ENCODE results near the gene KRT15.

Gene KRT15

DNA sequence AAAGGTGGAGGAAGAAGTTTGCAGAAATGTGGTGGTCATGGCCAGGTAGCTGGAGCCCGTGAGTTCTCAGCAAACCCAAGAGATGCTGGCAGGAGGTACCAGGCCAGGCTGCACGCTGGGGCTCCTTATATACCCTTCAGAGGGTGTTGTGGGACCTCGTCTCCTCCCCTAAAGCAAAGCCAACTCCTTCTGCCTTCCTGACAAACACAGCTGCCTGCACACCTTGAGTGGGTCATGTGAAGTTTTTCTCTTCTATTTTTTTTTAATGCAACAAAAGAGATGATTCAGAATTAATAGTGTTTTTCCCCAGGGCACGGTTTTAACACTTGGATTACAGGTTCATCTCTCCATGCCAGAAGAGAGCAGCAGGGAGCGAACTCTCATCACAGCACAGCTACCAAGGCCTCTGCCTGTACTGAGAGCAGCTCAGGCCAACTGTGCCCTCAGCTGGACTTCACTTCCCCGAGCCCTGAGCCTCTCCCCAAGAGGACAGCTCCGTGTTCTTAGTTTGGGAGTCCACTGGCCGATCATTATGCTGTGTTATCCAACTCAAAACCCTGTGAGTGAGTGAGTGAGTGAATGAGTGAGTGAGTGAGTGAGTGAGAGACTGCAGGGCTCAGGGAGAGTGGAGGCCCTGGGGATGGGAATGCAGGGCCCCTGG, at the start of gene KRT15:
Gene KRT15, minus strand, starts transcription at position 102 of the 661 bp plus-strand sequence. Its CDS starts 63 bp downstream, at position 39.
- no peak for DNase-seq (ENCODE audit: low read depth in 2 of 3, low spot score in 2 of 3)

DNA sequence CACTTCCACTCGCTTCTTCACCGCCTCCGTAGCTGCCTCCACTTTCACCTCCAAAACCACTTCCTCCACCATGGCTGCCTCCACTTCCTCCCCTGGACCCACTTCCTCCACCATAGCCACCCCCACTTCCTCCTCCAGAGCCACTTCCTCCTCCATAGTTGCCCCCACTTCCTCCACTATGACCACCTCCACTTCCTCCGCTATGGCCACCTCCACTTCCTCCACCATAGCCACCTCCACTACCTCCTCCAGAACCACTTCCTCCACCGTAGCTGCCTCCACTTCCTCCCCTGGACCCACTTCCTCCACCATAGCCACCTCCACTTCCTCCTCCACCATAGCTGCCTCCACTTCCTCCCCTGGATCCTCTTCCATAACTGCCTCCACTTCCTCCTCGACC, 48.6 kb upstream of the KRT15 start:
- DNase-seq (ENCODE audit: low read depth in 2 of 3, low spot score in 2 of 3) = no peak

DNA sequence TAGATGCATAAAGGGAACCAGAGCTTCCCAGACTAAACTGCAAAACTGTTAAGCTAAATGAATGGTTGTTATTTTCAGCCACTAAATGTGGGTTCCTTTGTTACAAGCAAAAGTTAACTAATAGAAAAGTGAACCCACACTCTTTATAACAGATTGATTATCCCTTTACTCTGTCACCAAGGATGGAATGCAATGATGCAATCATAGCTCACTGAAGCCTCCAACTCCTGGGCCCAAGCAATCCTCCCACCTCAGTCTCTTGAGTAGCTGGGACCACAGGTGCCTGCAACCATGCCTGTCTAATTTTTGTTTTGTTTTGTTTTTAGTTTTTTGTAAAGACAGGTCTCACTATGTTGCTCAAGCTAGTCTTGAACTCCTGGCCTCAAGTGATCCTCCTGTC, 46.6 kb upstream of the KRT15 start:
- no peak for DNase-seq (ENCODE audit: low read depth in 2 of 3, low spot score in 2 of 3)

DNA sequence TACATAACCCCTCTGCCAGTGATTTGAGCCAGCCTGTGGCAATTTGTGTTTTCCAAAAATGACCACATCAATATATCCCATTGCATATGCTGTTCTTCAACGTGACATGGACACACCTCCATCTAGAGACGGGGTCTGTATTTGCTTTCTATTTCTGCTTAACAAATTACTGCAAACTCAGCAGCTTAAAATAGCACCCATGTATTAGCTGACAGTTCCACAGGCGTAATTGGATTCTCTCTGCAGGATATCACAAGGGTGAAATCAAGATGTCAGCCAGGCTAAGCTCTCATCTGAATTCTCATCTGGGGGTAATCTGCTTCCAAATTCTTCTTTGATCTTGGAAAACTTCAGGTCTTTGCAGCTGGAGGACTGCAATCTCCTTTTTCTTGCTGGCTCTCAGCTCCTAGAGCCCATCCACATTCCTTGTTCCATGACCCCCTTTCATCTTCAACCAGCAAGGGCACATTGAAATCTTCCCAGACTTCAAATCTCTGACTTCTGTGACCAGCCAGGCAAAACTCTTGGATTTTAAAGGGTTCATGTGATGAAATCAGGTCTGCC, 45.0 kb upstream of the KRT15 start:
- DNase-seq (ENCODE audit: low read depth in 2 of 3, low spot score in 2 of 3) = no peak

DNA sequence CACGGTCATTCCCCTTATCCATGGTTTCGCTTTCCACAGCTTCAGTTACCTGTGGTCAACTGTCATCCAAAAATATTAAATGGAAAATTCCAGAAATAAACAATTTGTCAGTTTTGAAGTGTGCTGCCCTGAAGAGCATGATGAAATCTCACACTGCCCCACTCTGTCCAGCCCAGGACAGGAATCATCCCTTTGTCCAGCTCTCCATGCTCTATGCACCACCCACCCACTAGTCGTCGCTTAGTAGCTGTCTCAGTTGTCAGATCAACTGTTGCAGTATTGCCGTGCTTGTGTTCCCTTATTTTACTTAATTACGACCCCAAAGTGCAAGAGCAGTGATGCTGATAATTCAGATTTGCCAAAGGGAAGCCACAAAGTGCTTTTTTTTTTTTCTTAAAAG, 42.9 kb upstream of the KRT15 start:
- no peak for DNase-seq (ENCODE audit: low read depth in 2 of 3, low spot score in 2 of 3)

DNA sequence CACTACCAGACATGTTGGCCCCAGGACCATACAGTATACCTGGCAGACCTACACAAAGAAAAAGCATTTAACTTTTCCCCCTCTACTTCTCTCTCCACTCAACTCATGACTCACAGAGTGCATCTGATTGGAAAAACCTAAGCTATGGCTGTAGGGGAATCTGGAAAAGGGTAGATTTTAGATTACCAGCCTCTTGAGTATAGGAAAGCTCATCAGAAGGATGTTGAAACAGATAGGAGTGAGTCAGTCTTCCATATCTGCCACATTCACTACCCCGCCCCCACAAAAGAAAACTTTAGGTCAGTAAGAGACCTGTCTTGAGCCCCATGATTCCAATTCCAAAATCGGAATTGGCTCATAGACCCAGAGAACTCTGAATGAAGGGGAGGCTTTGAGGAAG, 40.9 kb upstream of the KRT15 start:
- DNase-seq (ENCODE audit: low read depth in 2 of 3, low spot score in 2 of 3) = no peak

DNA sequence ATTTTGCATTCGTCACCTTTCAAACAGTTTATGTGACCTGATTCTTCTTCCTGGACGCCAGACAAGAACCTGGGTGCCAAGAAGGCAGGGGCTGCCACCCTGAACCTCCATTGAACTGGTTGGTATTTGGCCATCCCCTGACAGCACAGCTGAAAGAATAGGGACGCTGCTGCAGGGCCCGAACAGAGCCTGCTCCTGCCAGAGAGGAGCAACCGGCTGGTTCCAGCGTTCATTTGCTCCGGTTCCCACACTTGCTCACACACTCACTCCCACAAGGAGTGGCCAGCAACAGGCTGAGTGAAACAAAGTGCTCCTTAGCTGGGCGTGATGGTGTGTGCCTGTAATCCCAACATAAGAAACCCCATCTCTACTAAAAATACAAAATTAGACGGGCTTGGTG, 38.2 kb upstream of the KRT15 start:
- no peak for DNase-seq (ENCODE audit: low read depth in 2 of 3, low spot score in 2 of 3)

DNA sequence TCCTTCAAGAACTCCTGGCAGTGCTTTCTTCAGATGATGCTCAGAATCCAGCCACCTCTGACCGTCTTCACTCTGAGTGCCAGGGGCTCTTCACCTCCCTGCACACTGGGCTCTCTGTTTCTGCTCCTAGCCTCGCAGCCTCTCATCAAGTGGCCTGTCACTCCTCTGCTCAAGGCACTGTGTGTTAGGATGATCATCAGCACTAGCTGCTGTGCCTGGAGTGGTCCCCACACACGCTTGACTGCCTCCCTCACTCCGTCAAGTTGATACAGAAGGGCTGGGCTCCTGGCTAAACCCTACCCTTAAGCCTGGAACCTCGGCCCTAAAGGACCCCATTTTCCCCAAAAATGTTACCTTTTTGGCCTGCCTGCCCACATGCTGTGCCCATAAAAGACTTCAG, 37.6 kb upstream of the KRT15 start:
- DNase-seq (ENCODE audit: low read depth in 2 of 3, low spot score in 2 of 3) = no peak

DNA sequence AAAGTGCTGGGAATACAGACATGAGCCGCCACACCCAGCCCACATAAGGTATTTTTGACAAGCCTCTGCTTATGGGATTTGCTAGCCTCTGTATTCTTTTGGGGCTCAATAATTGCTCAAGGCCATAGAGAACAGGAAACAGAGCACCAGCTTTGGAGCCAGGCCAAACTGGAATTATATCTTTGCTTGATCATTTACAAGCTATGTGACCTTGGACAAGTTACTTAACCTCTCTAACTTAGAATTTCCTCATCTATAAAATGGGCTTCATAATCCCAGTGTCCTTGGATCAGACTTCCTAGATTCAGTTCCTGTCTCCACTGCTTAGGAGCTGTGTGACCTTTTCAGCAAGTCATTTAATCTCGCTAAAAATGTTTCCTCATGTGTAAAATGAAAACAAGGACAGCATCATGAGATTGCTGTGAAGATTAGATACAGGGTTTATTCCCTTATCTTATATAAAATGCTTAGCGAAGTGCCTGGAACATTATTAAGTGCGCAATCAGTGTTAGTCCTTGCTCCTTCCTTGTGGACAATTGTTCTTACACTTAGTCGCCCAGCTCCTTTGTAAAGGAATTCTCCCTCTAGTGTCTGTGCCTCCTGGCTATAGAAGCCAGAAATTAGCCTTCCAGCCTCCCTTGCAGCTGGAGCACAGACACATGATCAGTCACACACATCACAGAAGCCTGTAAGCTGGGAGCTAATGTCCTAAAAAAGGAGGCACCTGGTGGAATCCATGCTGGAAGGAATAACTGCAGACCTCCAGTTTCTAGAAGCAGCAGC, 36.6 kb upstream of the KRT15 start:
- DNase-seq (ENCODE audit: low read depth in 2 of 3, low spot score in 2 of 3) = no peak

DNA sequence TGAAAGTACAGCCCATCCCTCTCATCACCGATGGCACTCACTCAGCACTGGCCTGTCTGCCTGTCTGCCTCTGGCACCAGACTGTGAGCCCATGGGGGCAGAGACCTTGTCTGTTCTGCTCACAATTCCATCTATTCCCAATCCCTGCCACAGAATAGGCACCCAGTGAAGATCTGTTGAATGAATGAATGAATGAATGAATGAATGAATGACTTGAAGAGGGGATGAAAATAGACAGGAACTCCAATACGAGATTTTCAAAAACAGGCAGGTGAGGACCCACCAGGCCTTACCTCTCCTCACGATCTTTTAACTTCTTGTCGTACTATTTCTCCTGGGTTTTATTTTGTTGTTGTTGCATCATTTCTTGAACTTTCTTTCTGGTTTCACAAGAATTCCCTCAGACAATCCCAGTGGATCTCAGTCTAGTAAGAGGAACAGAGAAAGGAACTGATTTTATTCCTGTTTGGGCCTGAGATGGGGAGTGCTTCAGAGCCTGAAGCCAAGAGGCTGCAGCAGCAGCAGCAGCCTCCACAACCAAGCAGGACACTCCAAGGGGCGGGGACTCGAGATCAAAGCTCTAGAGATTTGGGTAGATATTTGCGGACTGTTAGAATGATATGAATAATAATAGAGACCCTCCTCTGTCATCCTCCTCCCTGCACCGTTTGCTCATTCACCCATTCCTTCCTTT, 35.4 kb upstream of the KRT15 start:
- DNase-seq (ENCODE audit: low read depth in 2 of 3, low spot score in 2 of 3) = no peak

DNA sequence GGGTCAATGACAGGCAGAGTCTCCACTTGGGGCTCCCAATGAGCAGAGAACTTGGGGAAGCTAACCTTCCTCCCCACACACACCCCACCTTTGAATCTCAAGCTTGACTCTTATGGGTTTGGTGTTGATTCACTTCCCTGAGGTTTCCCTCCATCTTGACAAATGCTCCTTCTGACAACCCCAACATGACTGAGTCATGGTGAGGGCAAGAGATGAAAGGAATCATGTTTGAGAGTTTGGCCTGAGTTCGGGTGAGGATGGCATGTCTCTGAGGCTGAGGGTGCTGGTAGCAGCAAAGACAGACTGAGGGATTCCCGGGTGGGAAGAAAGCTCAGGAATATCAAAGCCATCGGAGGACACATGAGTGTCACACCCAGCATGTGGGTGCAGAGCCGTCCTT, 34.5 kb upstream of the KRT15 start:
- no peak for DNase-seq (ENCODE audit: low read depth in 2 of 3, low spot score in 2 of 3)

DNA sequence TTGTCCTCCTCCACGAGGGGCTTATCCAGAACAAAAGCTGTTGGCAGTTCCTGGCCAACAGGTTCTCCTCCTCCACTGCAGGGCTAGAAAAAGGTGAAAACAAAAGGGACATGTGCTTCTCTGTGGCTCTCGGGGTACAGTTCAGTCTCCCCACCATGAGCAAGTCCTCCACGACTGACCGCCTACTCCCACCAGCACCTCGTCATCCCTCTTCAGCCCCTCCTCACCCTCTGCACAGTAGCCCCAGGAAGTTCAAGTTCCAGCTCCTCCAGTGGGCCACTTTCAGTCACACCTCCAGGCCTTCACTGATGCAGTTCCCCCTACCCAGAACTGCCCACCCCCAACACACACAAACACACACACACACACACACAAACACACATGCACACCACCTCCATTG, 33.8 kb upstream of the KRT15 start:
- DNase-seq (ENCODE audit: low read depth in 2 of 3, low spot score in 2 of 3) = no peak

DNA sequence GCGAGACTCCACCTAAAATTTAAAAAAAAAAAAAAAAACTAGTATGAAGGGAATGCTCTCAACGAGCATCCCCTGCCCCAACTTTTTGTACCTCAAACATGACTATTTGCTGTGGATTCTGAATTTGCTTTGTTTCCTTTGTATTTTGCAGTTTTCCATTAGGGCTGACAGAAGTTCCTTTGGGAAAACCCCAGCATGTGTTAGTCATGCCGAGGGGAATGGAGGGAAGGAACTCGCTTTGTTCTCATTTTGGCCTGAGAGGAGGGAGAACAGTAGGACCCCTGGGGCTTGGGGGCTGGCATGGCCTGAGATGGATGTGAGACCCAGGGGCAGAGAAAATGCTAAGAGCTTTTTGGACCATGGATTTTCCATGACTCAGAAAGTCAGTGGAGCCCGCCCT, 32.7 kb upstream of the KRT15 start:
- no peak for DNase-seq (ENCODE audit: low read depth in 2 of 3, low spot score in 2 of 3)

DNA sequence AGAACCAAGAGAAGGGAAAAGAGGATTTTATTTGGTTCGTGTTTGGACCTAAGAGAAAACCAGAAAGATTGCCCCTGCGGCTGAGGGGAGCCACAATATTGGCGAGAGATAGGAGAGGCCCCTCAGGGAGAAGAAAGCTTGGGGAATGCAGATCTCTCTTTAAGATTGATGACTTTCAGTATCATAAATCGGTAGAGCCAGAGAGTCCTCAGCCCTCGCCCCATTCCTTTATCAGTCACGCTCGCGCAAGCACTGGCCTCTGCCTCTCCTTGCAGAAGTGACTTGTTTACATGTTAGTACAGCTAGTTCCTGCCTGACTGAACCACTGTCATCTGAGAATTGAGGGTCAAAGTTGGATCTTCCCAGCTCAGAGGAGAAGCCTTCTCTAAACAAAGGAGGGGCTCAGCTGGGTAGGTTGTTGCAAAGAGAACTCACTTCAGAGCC, 30.9 kb upstream of the KRT15 start:
- no peak for DNase-seq (ENCODE audit: low read depth in 2 of 3, low spot score in 2 of 3)

DNA sequence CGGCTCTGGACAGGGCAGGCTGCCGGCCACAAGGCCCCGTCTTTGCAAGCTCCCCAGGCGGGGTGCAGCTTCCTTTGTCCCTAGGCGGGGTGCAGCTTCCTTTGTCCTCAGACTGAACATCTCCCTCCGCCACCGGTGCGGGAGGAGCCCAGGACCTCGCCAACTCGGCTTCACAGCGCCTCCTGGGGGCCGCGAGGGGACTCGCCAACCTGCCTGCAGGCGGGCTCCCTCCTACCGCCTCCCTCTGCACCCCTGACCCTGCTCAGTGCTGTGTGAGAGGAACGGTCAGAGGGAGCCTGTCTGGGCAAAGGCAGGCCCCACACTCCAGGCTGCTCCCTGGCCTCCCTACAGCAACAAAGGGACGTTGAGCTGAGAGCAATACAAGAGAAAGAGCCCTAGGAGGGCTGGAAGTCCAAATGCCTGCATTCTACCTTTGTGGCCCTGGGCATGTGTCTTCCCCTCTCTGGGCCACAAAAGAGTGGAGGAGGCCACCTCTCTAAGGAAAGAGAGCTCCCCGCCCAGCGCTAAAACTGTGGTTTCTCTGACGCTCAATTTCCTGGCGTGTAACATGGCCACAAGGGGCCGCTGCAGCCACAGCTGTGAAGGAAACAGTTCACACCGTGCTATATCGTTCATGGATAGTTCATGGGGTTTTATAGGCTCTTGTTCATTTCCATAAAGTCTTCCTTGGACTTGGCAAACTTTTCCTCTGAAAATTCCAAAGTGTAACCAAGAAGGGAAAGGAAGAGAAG, 30.3 kb upstream of the KRT15 start:
- DNase-seq (ENCODE audit: low read depth in 2 of 3, low spot score in 2 of 3) = peak; percentile 46 to 69 (median 52)

DNA sequence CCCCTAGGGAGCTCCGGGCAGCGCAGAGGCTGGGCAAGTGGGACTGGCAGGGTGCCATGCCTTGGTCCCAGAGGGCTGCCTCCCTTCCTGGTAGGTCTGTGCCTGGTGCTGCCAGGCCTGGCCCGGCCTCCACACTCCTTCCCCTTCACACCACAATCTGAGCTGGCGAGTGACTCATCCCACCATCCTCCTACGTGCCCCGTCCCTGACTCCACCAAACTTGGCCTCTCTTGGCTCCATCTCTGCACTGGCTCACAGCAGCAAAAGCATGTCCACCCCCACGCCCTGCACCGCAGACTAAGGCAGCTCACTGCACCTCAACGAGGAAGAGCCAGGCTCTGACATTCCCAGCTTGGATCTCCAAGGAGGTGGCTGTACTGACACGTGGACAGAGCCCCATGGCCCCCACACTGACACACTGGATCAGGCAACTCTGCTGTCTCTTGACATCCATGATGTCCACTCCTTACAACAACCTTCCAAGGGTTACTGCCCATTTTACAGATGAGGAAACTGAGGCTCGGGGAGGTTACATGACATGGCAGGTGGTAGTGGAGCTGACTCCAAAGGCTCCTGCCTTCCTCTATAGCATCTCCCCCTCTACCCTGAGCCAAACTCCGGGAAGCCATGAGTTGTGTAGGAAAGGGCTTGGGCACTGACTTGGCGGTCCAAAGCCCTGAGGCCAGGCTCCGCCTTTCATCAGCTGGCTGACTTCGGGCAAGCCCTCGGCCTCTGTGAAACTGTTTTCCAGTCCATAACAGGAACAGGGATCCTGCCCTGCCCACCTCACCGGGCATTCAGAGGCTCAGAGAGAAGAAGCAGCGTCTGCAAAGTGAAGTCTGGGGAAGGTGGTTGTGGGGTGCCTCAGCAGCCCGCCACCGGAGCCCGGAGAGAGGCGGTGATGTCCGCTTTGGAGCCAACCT, 29.5 kb upstream of the KRT15 start:
- DNase-seq (ENCODE audit: low read depth in 2 of 3, low spot score in 2 of 3) = peak; percentile 35 to 57 (median 53)

DNA sequence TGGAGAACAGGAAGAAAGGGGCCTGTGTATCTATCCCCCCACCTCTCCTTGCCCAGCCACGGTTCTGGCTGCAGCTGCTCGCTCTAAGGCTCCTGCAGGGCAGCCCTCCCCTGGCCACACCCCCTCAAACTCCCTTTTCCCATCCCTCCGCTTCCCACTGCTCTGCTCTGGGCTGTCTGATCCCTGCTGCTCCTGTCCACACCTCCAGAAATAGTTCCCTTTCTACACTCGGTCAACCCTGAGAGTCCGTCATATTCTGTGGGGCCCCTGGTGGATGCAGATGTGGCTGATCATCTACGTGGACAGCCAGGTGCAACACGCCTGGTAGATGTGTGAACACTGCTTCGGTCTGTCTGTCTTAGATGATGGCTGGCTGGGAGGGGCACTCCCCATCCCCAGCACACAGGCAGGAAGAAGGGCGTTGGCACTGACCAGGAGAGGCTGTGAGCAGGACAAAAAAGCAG, 28.7 kb upstream of the KRT15 start:
- DNase-seq (ENCODE audit: low read depth in 2 of 3, low spot score in 2 of 3) = no peak

DNA sequence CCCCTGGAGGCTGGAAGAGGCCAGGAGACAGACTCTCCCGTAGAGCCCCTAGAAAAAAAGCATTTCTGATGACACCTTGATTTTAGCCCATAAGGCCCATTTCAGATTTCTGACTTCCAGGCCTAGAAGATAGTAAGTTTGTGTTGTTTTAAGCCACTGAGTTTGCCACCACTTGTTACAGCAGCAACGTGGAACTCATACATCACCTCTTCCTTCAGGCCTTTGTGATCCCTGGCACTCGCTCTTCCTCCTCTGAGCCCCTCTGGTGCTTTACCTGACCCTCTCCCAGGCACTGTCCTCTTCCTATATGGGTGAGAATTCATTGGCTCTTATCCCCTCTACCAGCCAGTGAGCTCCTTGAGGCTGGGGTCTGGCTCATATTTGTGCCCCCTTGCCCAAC, 28.1 kb upstream of the KRT15 start:
- DNase-seq (ENCODE audit: low read depth in 2 of 3, low spot score in 2 of 3) = no peak

DNA sequence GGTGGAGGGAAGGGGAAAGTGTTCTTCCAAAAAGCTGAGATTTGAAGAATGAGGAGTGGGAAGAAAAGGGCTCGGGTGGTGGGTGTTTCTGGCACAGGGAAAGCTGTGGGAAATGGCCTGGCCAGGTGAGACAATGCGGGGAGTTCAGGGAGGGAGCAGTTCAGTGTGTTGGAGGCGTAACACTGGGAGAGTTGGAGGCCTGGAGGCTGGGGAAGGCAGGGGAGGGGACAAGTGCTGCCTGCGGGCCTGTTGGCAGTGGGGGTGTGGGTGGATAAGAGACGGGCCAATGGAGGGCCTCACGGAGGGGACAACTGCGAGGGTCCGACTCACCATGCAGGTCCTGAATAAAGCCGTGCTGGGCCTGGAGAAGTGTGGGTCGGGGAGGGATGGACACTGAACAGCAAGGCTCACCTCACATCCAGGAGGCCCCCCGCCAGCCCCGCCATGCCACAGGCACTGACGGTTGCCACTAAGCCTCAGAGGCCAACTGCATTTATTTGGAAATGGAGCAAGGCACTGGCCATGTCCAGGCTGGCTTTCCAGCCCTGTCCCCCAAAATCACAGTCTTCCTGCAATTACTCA, 27.2 kb upstream of the KRT15 start:
- no peak for DNase-seq (ENCODE audit: low read depth in 2 of 3, low spot score in 2 of 3)

DNA sequence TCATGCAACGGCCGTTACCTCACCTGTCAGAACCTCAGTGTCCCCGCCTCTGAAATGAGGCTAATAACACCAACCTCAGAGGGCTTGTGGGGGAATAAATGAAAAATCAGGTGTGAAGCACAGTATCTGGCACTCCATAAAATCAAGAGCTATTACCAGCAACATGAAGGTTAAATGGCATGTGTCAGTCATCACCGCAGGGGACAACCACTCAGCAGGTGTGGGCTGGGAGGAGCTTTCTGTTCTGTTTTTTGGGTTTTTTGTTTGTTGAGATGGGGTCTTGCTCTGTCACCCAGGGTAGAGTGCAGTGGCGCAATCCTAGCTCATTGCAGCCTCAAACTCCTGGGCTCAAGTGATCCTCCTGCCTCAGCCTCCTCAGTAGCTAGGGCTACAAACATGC, 26.2 kb upstream of the KRT15 start:
- no peak for DNase-seq (ENCODE audit: low read depth in 2 of 3, low spot score in 2 of 3)
